D721Med (cell line): ENCODE data around the gene TNIK.

Experiments used
- DNase-seq: peaks from one replicate; pipeline ENCODE4 v3.0.0; 2011; ENCODE audit warnings: low spot score; ENCODE audit not compliant: insufficient read length
- FAIRE-seq: peaks from 2 replicates; lab custom pipeline; 2011; peaks lifted over from hg19 to GRCh38; lab: Jason Lieb, UNC
- CTCF ChIP-seq: IDR thresholded peaks from 2 replicates; pipeline ENCODE4 v1.5.1; 2012; ENCODE audit warnings: mild to moderate bottlenecking, control low read depth; ENCODE audit not compliant: insufficient read depth; ENCODE audit errors: missing control alignments

The TNIK gene

DNA sequence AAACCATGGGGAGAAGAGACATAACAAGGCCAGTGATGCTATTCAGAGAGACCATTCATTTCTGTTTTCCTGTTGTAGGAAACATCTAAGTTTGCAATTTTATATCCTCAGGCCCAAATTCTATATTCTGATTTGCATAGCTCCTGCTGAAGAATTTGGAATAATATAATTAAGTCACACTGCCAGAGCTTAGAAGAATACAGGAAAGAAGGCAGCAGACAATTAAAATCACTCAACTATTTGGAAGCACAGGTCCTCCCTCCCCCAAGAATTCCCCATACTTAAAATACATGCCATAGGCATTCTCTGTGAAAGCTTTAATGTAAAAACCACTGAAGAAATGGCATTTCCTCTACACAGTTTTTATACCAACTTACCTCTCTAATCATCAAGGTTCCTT is 366.7 kb downstream of the TNIK start:
- DNase-seq (no peak), FAIRE-seq (no peak)
- TF ChIP-seq CTCF, result no peak

GRCh38 chr3:171092467-171092911 is 367.7 kb downstream of the TNIK start:
- no peak for TF ChIP-seq CTCF
- DNase-seq, result no peak
- no peak for FAIRE-seq

- no peak for TF ChIP-seq CTCF
- DNase-seq (no peak), FAIRE-seq (no peak)
These were observed 369.9 kb downstream of the TNIK start for GRCh38 chr3:171090321-171090720.

DNA sequence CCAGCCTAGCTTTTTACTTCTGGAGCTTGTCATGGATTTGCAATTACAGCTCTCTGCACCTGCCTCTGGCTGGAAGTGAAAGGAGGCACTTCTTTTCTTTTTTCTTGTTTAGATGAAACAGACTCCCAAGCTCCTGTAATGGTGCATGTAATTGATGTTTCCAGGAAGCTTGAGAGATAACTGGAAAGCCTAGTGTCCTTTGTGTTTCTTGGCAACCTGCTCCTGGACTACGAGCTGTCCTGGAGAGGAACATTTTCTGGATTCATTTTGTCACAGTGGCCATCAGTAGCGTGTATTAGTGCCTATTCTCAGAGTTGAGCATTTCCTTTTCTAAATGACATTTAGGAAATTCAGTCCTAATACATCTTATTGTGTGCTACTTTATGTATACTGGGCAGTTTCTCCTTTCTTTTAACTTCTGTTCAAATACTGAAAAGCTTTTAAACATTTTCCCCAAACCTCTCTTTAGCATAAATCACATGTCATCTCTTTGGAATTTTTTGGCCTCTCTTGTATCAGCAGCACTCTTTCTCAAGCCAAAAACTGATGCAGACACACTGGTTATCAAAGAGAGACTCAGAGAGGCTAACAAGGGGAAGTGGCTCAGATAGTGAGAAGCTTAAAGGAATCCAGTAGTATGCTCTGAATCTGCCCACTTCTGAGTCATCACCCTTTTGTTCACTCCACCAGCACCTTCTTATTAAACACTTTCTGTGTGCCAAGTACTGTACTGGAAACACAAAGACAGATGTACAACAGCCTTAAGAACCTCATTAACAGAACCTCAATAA is 371.0 kb downstream of the TNIK start:
- no peak for DNase-seq
- no peak for TF ChIP-seq CTCF
- no peak for FAIRE-seq

DNA sequence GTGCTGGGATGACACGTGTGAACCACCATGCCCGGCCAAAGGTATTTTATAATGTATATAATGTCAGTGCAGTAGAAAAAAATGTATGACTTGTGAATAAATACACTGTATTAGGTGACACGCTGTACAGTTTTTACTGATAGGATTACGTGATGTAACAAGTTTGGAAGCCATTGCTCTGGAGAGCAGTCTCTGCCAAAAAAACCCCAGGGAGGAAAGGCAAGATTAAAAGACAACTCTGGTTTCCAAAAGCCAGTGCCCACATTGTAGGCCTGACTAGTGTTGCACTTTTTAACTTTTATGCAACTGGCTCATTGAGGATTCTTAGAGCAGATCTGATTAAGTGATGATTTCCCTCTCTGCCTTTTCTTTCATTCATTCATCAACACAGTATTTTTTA is 371.7 kb downstream of the TNIK start:
- no peak for FAIRE-seq
- DNase-seq, result no peak
- no peak for TF ChIP-seq CTCF

- DNase-seq (no peak), FAIRE-seq (no peak)
- TF ChIP-seq CTCF, result no peak
These were observed 373.3 kb downstream of the TNIK start for GRCh38 chr3:171086914-171087313.

DNA sequence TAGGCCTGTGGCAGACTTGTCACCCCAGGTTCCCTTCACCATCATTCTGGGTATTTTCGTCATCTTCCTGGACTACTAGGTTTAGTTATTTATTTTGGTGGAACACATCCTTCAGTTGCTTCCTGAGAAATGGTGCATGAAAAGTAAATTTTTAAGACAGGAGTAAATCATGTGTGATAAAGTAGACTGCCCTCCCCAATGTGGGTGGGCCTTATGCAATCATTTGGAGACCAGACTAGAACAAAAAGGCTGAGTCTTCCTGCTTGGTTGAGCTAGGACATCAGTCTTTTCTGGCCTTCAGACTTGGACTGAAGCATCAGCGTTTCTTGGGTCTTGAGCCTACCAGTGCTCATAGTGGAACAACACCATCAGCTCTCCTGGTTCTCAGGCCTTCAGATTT is 382.9 kb downstream of the TNIK start:
- TF ChIP-seq CTCF, result no peak
- FAIRE-seq (no peak), DNase-seq (no peak)
